ENCODE measurements around the gene ZNF550.

DNA sequence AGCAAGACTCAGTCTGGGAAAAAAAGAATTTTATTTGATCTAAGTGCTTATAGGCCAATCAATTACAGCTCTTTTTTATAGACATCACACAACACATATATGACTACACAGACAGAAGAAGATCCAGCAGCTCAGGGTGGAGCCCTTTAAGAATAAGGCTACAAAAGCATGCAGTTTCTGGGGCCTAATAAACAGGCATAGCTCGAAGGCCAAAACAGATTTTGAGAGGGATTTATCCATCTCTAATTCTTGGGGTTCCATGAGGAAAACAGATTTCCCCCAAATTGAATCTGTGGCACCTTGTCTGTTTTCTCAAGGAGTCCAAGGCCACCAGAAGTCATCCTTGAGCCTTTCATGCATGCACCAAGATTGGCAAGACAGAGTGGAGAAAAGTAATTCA lies 3.9 kb upstream of the ZNF550 start:
- TF ChIP-seq, protein P1, sequence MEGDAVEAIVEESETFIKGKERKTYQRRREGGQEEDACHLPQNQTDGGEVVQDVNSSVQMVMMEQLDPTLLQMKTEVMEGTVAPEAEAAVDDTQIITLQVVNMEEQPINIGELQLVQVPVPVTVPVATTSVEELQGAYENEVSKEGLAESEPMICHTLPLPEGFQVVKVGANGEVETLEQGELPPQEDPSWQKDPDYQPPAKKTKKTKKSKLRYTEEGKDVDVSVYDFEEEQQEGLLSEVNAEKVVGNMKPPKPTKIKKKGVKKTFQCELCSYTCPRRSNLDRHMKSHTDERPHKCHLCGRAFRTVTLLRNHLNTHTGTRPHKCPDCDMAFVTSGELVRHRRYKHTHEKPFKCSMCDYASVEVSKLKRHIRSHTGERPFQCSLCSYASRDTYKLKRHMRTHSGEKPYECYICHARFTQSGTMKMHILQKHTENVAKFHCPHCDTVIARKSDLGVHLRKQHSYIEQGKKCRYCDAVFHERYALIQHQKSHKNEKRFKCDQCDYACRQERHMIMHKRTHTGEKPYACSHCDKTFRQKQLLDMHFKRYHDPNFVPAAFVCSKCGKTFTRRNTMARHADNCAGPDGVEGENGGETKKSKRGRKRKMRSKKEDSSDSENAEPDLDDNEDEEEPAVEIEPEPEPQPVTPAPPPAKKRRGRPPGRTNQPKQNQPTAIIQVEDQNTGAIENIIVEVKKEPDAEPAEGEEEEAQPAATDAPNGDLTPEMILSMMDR (IDR thresholded peaks at IDR 0.05): no peak
- TF ChIP-seq POLR2A (IDR thresholded peaks at IDR 0.05): no peak
